ENCODE results near the gene ZNF548. TPM values are rescaled to one million over a fixed set of nuclear protein-coding genes. Genes with fewer than 3 reads are reported as not detected.

Gene ZNF548
- total and polyA plus RNA-seq, 8 donors = 2.6 to 48.5 (median 8.9) TPM

GRCh38 chr19:57437931-57438330 is 48.3 kb downstream of the ZNF548 start:
- 73 to 87% (median 81%) methylated on average over 4 of the region's 4 CpGs for whole genome bisulfite sequencing, 5 donors
- Histone ChIP-seq H3K27ac (no peak overlapping the region), H3K27me3 (no peaks in the 10 kb centered on the region), H3K36me3 (peaks cover 4 to 53% (median 32%) of the 10 kb centered on the region in 4 donors), H3K4me3 (no peak overlapping the region), H3K4me1 (peaks cover 7 to 26% (median 23%) of the 10 kb centered on the region in 4 donors), H3K9me3 (peaks cover under 1 to 55% (median 36%) of the 10 kb centered on the region in 4 donors)
- intact Hi-C loops (cut with DNase I; ENCODE audit: low total_unique reads) = no loop called here
- DNase-seq = no peak
- TF ChIP-seq POLR2A (IDR thresholded peaks at IDR 0.05) = no peak
- no peak for TF ChIP-seq EP300 (IDR thresholded peaks at IDR 0.05)
- TF ChIP-seq POLR2AphosphoS5 (IDR thresholded peaks at IDR 0.05) = no peak
- TF ChIP-seq, protein P1, sequence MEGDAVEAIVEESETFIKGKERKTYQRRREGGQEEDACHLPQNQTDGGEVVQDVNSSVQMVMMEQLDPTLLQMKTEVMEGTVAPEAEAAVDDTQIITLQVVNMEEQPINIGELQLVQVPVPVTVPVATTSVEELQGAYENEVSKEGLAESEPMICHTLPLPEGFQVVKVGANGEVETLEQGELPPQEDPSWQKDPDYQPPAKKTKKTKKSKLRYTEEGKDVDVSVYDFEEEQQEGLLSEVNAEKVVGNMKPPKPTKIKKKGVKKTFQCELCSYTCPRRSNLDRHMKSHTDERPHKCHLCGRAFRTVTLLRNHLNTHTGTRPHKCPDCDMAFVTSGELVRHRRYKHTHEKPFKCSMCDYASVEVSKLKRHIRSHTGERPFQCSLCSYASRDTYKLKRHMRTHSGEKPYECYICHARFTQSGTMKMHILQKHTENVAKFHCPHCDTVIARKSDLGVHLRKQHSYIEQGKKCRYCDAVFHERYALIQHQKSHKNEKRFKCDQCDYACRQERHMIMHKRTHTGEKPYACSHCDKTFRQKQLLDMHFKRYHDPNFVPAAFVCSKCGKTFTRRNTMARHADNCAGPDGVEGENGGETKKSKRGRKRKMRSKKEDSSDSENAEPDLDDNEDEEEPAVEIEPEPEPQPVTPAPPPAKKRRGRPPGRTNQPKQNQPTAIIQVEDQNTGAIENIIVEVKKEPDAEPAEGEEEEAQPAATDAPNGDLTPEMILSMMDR (IDR thresholded peaks at IDR 0.05) = no peak

- no peak for TF ChIP-seq EP300 (IDR thresholded peaks at IDR 0.05)
- TF ChIP-seq POLR2AphosphoS5 (IDR thresholded peaks at IDR 0.05) = no peak
- TF ChIP-seq POLR2A (IDR thresholded peaks at IDR 0.05) = no peak
- TF ChIP-seq, protein P1 (IDR thresholded peaks at IDR 0.05) = no peak
- Histone ChIP-seq H3K36me3 (peaks cover 14 to 63% (median 42%) of the 10 kb centered on the region in 4 donors), H3K9me3 (peaks cover 6 to 65% (median 45%) of the 10 kb centered on the region in 4 donors), H3K27ac (no peak overlapping the region), H3K4me1 (peaks cover 7 to 26% (median 23%) of the 10 kb centered on the region in 4 donors), H3K27me3 (no peaks in the 10 kb centered on the region), H3K4me3 (no peak overlapping the region)
- intact Hi-C loops (cut with DNase I; ENCODE audit: low total_unique reads) = no loop called here
- 82 to 95% (median 89%) methylated on average over 9 of the region's 9 CpGs for WGBS, 5 donors
- no peak for DNase-seq
Measured at GRCh38 chr19:57438925-57439324, 49.3 kb downstream of the ZNF548 start.

DNA sequence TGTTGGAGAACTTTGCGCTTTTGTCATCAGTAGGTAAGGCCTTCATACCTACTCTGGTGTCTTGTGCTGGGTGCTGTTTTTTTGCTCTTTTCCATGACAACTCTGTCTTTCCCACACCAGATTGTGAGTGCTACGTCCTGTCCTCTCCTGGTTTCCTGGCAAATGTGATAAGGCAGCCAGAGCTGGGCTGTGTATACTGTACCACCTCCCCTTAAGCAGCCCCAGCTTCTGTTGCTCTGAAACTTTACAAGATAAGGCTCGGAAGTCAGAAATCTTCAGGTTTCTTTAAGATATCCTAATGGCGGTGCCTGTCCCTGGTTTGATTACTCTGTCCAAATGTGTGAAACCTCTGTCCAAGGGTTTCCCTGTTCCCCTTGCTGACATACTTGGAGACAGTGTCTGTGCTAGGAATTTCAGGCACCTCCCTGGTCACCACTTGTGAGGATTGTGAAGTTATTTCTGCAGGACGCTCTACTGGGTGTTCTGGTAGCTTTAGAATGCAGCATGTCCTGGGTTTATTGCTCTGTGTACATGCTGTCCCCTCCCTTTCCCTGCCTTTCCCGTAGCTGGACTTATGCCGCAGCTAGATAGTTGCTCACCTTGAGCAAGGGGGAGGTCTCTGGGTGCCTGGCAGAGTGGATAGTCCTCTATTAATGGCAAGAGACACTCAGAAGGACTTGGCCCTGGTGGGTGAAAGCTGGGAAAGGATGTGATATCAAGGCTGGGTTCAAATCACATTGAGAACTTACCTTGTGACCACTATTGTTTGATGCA is 52.5 kb downstream of the ZNF548 start:
- Histone ChIP-seq H3K36me3 (peaks cover 27 to 93% (median 63%) of the 10 kb centered on the region in 4 donors), H3K4me3 (no peak overlapping the region), H3K27me3 (no peaks in the 10 kb centered on the region), H3K4me1 (peaks cover 0 to 4% (median 1%) of the 10 kb centered on the region in 4 donors), H3K9me3 (peaks cover 22 to 96% (median 74%) of the 10 kb centered on the region in 4 donors), H3K27ac (no peak overlapping the region)
- 74 to 95% (median 81%) methylated on average over 6 to 7 of the region's 7 CpGs for WGBS, 5 donors
- intact Hi-C loops (cut with DNase I; ENCODE audit: low total_unique reads) = no loop called here
- no peak for DNase-seq
- no peak for TF ChIP-seq EP300 (IDR thresholded peaks at IDR 0.05)
- no peak for TF ChIP-seq POLR2A (IDR thresholded peaks at IDR 0.05)
- TF ChIP-seq, protein P1 (IDR thresholded peaks at IDR 0.05) = no peak
- TF ChIP-seq POLR2AphosphoS5 (IDR thresholded peaks at IDR 0.05) = no peak

GRCh38 chr19:57443121-57443696 is 53.6 kb downstream of the ZNF548 start:
- no peaks in the 10 kb centered on the region for H3K4me1 ChIP-seq
- peaks cover 22 to 99% (median 83%) of the 10 kb centered on the region in 4 donors for H3K9me3 ChIP-seq
- no peak overlapping the region for H3K4me3 ChIP-seq
- peaks cover 27 to 94% (median 59%) of the 10 kb centered on the region in 4 donors for H3K36me3 ChIP-seq
- H3K27me3 ChIP-seq = no peaks in the 10 kb centered on the region
- DNase-seq = no peak
- H3K27ac ChIP-seq = no peak overlapping the region
- intact Hi-C loops (cut with DNase I; ENCODE audit: low total_unique reads) = no loop called here
- TF ChIP-seq EP300 (IDR thresholded peaks at IDR 0.05) (no peak), POLR2AphosphoS5 (IDR thresholded peaks at IDR 0.05) (no peak), POLR2A (IDR thresholded peaks at IDR 0.05) (no peak)
- TF ChIP-seq, protein P1 (IDR thresholded peaks at IDR 0.05) = no peak
- WGBS, 5 donors = 73 to 94% (median 79%) methylated on average over 5 of the region's 5 CpGs

All from stomach (tissue), 9 donors.